HG03469 (cell line): ENCODE measurements around the gene FAM32A.

Experiments used
- ATAC-seq: cut with Tn5 transposase; IDR thresholded peaks from one replicate; pipeline ENCODE4 v1.9.1; 2021; ENCODE audit warnings: mild to moderate bottlenecking, moderate library complexity, moderate number of reproducible peaks; ENCODE audit not compliant: unreplicated experiment

The FAM32A gene

DNA sequence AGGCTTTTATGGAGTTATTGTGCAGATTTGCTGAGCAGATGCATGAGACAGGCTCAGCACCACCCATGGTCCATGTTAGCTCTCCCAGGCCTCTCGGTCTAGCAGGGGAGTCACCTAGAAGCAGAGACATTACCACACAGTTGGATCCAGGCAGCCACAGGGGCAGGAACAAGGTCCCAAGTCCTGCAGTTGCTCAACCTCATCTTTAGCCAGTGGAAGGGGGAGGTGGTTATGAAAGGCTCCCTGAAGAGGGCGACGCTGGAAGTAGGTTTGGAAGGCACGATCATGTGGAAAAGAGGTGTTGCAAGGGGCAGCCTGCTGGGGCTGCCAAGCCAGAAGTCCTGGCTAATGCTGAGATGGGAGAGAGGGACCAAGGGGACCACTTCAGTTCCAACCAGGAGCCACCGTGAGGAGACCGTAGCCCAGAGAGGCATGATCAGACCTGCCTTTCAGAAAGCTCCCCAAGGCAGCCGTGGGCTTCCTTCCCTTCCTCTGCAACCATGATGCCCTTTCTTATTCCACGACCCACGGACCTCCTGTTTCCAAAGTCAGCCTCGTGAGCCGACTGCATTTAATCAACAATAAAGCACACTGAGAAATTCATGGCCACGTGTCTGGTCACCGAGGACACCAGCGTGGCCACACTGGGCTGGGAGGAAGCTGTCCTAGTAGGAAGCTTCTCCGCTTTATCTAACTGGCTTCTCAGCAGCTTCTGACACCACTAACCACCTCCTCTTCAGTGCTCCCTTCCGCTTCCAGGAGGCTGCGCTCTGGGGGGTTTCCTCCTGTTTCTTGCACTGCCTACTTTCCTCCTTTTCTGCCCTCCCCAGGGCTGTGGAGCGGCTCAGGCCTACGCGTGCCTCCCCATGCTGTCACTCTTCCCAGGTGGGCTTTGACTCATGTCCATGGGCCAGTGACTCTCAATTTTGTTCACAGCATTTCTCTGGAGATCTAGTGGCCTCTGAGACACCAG is 15.1 kb downstream of the FAM32A start:
- no peak for ATAC-seq

DNA sequence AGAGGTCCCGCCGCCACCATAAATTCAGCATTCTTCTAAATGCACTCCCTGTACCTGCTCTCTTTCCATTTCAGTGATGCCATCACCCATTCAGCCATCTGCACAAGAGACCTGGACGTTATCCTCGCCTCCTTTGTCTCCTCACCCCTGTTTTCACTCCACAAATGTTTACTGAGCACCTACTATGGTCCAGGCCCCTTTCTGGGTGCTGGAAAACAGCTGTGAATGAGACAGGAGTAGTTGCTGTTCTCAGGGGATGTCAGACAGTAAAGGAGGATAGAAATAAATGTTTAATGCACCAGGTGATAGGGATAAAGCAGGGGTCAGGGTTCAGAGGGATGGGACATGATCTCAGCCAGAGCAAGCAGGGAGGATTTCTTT is 15.8 kb downstream of the FAM32A start:
- no peak for ATAC-seq

DNA sequence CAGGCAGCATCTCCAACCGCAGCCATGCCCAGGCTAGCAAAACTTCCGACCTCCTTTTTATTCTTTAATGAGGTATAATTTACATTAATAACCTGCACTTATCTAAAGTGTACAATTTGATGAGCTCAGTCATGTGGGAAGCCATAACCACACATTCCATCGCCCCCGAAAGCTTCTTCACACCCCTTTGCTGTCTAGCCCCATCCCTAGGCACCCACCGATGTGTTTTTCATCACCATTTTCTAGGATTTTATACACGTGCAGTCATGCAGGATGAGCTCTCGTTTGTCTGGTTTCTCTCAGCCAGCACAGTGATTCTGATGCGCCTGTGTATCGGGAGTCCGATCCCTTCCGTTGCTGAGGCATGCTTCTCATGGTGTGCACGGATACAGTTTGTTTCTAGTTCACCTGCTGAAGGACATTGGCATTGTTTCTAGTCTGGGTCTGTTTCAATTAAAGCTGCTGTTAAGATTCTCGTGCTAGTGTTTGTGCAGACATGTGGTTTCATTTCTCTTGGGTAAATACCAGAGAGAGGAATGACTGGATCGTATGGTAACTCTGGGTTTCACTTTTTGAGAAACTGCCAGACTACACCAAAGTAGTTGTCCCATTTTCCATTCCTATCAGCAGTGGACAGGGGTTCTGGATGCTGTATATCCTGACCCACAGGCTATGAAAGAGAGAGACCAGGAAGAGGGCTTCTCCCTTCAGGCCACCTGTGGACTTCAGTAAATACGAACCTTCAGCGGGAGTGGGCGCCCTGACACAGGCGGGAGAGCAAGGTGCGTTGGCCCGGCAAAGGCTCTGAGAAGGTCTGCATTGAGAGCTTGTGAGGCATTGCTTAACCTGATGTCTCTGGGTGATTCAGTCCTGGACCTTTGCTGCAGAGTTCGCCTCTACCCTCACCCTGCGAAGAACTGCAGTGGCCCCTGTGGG is 17.4 kb downstream of the FAM32A start:
- no peak for ATAC-seq

DNA sequence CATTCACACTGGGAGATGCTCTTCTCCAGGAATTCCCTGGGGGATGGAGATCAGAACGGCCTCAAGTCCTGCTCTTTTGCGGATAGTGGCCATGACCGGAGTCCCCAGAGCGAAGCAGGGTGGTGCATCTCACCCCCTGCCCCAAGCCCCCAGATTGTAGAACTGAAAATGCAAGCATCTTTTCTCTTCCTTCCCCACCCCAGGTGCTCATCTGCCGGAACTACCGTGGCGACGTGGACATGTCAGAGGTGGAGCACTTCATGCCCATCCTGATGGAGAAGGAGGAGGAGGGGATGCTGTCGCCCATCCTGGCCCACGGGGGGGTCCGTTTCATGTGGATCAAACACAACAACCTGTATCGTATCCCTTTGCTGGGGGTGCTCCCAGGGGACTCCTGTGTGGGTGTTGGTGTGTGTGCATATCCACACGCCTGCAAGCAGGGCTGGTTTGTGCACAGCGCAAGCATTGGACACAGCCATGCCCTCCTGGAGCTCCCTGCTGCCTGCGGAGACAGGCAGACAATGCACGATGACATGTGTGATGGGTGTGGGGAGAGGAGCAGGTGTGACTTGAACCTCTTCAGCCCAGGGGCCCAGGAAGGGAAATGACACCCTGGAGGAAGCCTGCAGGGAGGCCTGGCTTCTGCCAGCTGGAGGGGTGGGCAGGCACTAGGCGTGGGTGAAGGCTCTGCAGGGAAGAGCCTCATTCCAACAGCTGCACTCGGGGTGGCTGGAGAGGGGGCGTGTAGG is 18.2 kb downstream of the FAM32A start:
- no peak for ATAC-seq

DNA sequence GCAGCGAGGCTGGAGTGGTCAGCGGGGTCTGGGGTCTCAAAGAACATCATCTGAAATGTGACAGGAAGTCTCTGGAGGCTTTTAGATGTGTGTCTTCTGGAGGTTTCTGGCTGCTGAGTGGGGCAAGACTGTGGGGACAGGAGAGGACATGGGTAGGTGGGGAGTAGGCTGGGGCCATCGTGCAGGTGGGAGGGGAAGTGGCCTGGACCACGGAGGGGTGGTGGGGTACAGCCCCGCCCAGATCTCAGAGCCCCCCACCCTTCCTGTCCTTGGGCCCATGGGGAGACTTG is 18.7 kb downstream of the FAM32A start:
- ATAC-seq, result no peak

DNA sequence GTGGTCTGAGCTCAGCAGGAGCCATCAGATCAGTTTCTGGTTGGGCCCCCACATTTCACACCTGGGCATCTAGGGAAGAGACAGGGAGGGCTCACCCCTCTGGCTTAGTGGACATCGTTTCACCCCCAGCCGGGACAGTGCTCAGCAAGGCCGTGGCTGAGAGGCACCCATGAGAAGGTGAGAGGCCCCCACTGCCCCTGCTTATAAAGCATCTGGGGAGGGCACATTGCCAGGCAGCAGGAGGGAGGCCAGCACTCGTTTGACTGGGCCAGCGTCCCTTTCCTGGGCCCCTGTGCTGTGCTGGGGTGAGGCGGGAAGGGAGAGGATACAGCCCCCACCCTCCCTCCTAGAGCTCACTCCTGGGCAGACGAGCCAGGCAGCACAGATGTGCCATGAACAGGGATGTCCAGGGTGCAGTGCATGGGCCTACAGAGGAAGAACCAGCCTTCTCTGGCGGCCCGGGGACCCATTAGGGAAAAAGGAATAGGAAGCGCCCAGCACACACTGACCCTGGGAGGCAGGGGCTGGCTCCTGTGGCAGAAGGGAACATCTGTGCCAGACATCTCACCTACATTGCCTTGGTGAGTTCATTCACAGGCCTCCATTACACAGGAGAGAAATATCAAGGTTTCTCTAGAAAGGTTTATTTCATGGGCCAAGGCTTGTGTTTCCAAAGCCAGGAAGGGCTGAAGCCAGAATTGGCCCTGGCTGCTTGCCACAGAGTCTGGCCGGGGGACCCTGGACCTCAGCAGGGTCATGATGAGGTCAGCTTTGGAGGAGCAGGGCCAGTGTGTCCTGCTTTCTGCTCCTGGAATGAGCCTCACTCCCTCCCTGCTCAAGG is 20.2 kb downstream of the FAM32A start:
- ATAC-seq, result no peak

DNA sequence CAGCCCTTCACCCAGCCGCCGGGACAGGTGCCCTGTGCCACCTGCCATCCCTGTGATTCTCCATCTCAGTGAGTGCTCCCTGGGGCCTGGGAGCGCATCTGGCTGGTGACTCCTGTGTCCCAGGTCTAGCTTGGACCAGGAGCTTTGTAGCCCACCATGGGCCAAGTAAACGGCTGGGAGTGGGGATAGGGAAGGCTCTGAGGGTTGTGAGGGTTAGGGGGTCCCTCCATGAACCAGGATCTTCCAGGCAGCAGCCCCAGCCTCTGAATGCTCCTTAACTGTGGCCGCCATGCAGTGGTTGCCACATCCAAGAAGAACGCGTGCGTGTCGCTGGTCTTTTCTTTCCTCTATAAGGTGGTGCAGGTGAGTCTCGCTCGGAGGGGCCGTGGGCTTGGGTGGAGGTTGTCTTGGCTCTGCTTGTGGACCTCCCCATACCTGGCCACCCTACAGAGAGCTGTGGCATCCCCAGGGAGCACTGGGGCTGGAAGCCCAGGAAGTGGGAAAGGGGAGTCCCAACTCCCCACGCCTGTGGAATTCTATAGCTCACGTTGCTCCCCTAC is 20.9 kb downstream of the FAM32A start:
- ATAC-seq, result no peak

DNA sequence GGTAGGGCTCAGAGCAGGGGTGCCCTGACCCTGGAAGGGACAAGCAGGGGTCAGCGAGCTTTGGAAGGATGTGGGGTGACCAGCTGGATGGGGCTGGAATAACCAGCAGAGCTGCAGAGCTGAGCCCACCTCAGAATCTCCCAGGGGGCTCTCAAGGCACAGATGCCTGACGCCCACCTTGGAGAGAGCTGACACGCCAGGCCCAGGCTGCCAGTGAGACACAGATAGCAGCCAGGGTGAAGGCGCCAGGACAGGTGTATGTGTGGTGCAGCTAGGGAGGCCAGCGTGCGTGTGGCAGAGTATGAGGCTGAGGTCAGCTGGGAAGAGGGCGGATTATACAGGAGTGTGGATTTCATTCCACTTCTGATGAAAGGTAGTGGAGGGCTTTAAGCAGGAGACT is 21.4 kb downstream of the FAM32A start:
- ATAC-seq, result no peak

DNA sequence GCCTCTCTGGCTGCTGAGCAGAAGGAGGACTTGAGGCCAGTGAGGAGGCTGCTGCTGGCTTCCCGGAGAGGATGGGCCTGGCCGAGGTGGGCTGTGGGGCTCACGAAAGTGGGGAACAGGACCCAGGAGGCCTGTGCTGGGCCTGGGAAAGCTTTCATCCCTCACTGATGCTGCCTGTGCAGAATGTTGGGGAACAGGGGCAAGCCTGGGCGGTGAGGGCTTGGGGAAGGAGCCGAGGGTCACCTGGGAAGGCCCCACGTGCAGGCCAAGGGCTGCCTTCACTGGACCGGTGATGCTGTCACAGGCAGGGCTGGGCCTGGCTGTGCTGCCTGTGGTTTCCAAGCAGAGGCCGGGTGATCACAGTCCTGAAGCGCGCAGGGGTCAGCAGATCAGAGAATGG is 21.9 kb downstream of the FAM32A start:
- ATAC-seq, result no peak

DNA sequence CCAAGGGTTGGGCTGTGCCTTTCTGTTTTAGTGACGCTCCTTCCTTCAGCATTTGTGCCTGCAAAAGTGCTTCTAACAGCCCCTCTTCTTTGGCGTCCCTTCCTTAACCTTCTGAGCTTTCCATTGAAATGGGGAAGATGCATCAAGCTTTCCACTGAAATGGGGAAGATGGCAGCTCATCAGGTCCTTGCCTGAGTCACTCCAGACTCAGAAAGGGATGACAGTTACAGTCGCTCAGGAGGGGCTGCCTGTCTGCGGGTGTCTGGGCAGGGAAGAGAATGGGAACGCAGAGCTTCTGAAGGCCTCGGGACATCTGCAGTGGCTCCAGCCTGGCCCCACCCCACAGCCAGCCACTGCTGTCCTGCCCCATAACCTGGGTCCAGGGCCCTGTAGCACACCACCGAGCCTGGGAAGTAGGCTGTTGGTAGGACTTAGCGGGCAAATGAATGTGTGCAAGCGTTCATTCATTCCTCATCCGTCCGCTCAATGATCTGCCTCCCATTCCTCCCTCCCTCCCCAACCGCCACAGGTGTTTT is 22.3 kb downstream of the FAM32A start:
- no peak for ATAC-seq

DNA sequence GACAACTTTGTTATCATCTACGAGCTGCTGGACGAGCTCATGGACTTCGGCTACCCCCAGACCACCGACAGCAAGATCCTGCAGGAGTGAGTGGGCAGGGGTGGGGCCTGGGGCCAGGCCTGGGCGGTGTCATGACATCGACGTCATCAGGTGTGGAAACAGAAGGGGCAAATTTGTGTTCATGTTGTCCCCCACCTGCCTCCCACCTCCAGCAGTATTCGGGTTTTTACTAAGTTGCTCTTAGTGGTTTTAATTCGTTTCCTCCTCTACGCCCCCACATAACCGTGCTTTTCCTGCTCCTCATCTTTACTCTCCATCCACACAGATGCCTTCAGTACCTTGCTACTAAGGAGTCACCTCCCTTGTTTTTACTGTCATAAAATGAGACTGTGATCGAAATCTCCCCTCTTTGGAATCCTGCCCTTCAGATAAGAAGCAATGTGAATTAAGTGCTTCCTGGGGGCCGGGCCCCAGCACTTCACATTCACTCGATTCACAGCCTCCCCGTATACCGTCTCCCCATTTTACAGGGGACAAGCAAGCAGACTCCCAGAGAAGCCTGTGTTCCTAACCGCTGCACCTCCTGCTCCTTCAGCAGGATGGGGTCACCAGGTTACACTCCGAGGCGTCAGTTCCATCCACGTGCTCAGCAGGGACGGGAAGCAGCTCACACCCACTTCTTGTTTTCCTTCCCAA is 23.0 kb downstream of the FAM32A start:
- no peak for ATAC-seq

DNA sequence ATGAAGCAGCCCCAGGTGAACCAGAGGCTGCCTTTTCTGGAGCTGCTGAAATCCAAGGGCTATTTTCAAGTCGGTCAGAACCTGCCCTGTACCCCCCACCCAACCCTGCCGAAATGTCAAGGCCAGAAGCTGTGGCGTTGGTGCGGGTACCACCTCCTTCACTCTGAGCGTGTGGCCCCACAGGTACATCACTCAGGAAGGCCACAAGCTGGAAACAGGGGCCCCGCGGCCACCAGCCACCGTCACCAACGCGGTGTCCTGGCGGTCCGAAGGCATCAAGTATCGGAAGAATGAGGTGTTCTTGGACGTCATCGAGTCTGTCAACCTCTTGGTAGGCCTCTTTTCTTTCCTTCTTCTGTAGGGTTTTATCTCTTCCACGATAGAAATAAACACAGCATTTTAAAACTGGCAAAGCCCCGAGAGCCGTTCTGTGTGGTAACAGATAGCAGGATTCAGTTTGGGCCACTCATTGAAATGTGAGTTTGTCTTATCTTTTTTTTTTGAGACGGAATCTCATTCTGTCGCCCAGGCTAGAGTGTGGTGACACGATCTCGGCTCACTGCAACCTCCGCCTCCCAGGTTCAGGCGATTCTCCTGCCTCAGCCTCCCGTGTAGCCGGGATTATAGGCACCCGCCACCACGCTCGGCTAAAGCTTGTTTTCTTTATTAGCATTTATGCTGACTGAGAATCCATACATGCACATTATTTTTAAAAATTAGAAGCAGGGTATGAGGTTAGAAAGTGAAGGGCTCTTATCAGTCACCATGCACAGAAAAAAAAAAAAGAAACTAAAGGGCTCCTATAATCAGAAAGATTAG is 23.8 kb downstream of the FAM32A start:
- no peak for ATAC-seq

DNA sequence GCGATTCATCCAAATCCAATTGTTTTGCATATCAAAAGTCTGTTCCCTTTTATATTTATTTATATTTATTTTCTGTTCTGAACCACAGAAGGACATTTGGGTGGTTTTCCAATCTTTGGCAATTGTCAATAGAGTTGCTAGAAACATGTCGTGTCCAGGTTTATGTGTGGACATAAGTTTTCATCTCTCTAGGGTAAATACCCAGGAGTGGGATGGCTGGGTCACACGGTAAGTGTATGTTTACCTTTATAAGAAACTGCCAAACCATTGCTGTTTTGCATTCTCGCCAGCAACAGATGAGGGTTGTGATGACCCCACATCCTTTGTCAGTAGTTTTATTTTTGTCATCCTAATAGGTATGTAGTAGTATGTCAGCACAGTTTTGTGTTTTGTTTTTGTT is 25.0 kb downstream of the FAM32A start:
- no peak for ATAC-seq

DNA sequence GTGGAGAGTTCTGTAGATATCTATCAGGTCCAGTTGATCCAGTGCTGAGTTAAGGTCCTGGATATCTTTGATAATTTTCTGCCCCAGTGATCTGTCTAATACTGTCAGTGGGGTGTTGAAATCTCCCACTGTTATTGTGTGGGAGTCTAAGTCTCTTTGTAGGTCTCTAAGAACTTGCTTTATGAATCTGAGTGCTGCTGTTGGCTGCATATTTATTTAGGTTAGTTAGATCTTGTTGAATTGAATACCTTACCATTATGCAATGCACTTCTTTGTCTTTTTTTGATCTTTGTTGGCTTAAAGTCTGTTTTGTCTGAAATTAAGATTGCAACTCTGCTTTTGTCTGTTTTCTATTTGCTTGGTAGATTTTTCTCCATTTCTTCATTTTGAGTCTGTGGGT is 27.9 kb downstream of the FAM32A start:
- no peak for ATAC-seq

DNA sequence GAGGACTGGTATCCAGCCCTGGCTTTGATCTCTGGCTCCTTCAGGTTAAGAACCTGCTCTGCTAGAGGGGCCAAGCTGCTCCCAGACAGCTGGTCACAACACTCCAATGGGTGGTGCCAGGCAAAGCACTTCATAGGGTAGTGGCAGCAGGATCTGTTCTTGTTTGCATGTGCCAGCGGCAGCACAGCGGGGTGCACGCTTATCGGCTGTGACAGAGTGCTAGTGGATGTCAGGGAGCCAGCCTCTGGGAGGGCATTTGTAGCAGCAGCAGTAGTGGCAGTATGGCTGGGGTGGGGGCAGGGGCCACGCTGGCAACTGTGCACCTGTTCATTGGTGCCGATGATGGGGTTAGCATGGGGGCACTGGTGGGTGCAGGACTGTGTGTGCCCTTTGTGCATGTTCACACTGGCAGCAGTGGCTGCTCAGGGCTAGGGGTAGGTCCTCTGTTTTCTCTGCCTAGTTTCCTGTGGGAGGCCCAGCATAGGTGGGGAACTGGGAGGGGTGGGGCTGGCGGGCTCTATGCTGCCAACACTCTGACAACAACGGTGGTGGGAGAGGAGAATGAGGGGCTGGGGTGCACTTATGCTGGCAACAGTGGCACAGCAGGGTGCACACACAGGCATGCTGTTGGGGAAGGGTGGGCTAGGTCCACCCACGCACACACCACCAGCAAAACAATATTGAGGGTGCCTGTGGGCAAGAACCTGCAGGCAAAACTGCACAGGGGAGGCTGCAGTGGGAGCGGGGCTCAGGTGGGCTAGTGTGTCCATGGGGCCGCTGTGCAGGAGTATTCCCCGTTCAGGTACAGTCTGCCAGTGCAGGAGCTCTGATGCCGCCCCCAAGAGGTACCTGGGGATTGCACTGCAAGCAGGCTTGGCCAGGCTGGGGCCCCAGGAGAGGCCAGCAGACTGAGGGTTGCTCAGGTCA is 31.8 kb downstream of the FAM32A start:
- no peak for ATAC-seq

DNA sequence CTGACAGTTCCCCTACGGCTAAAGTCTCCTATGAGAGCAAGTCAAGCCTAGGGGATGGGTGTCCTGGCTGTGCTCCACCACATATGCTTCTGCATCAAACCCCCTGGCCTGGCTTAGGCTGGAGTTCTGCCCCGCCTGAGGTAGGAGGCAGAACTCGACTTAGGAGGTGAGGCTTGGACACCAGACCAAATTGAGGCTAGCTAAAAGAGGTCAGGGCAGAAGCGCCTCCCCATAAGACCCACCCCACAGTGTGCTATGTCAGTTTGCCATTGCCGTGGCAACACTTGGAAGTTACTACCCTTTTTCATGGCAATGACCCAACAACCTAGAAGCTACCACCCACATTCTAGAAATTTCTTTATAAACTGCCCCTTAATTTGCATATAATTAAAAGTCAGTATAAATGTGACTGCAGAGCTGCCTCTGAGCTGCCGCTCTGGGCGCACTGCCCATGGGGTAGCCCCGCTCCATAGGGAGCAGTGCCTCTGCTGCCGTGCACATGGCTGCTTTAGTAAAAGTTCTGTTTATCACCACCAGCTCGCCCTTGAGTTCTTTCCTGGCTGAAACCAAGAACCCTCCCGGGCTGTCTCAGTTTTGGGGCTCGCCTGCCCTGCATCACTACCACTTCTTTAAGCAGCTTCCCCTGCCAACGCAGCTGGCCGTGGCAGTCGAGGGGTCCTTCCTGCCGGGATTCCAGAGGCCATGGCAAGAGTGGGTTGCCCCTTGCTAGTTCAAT is 32.7 kb downstream of the FAM32A start:
- no peak for ATAC-seq

DNA sequence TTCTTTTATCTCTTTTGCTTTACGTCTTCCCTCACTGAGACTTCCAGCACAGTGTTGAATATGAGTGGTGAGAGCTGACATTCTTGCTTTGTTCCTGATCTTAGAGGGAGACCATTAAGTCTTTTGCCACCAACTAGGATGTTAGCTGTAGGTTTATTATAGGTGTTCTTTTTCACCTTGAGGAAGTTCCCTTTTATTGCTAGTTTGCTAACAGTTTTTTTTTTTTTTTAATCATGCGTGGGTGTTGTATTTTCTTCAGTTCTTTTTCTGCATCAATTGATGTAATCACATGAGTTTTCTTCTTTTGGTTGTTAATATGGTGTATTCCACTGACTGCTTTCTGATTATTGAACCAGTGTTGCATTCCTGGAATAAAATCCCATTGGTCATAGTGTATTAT is 33.6 kb downstream of the FAM32A start:
- no peak for ATAC-seq
